Neural progenitor cell (in vitro differentiated cells): ENCODE measurements around the gene SYVN1. TPM values are rescaled to one million over a fixed set of nuclear protein-coding genes. Genes with fewer than 3 reads are reported as not detected.
A peak's percentile ranks its signal among the peaks of the same experiment; 100 is the strongest.

Source experiments
- DNase-seq: peaks from one replicate; pipeline ENCODE4 v3.0.0-alpha.2; 2016; ENCODE audit warnings: low spot score
- H2AFZ ChIP-seq: fragments of 200-600 bp; sonication (generic); replicated peaks from 2 replicates; pipeline ENCODE4 v1.6.1; 2016; ENCODE audit warnings: antibody characterized with exemption
- H3F3A ChIP-seq: fragments of 200-600 bp; sonication (generic); 2 replicates; pipeline ENCODE4 v1.6.1; 2016; ENCODE audit warnings: antibody characterized with exemption, low read depth
- H3K27ac ChIP-seq: fragments of 200-600 bp; sonication (generic); 2 replicates; pipeline ENCODE4 v1.5.1; 2016; ENCODE audit warnings: mild to moderate bottlenecking
- H3K27me3 ChIP-seq: fragments of 200-600 bp; sonication (generic); 2 replicates; pipeline ENCODE4 v1.6.1; 2016; ENCODE audit warnings: mild to moderate bottlenecking, moderate library complexity
- H3K36me3 ChIP-seq: fragments of 200-600 bp; sonication (generic); 2 replicates; pipeline ENCODE4 v1.5.1; 2016
- H3K4me1 ChIP-seq: fragments of 200-600 bp; sonication (generic); 2 replicates; pipeline ENCODE4 v1.6.1; 2016; ENCODE audit warnings: mixed run types
- H3K4me2 ChIP-seq: fragments of 200-600 bp; sonication (generic); 2 replicates; pipeline ENCODE4 v1.6.1; 2016
- H3K4me3 ChIP-seq: fragments of 200-600 bp; sonication (generic); 2 replicates; pipeline ENCODE4 v1.5.1; 2016
- H3K79me2 ChIP-seq: fragments of 200-600 bp; sonication (generic); 2 replicates; pipeline ENCODE4 v1.6.1; 2016; ENCODE audit warnings: low read depth
- H3K9ac ChIP-seq: fragments of 200-600 bp; sonication (generic); 2 replicates; pipeline ENCODE4 v1.6.1; 2016
- H3K9me3 ChIP-seq: fragments of 200-600 bp; sonication (generic); 2 replicates; pipeline ENCODE4 v1.5.1; 2016; ENCODE audit warnings: low read depth
- H4K20me1 ChIP-seq: fragments of 200-600 bp; sonication (generic); 2 replicates; pipeline ENCODE4 v1.6.1; 2016; ENCODE audit warnings: low read depth
- H3K27ac Mint-ChIP-seq: 3 replicates; pipeline ENCODE4 v1.8.0; 2021; ENCODE audit warnings: mixed read lengths
- H3K27me3 Mint-ChIP-seq: 2 replicates; pipeline ENCODE4 v1.8.0; 2022; ENCODE audit warnings: low read depth, mild to moderate bottlenecking, inconsistent platforms, moderate library complexity, mixed read lengths; ENCODE audit not compliant: insufficient read depth
- H3K36me3 Mint-ChIP-seq: 3 replicates; pipeline ENCODE4 v1.8.0; 2021; ENCODE audit warnings: mixed read lengths
- H3K4me1 Mint-ChIP-seq: 3 replicates; pipeline ENCODE4 v1.8.0; 2021; ENCODE audit warnings: mixed read lengths
- H3K4me3 Mint-ChIP-seq: 3 replicates; pipeline ENCODE4 v1.8.0; 2021; ENCODE audit warnings: mild to moderate bottlenecking, moderate library complexity, mixed read lengths
- H3K9me3 Mint-ChIP-seq: 3 replicates; pipeline ENCODE4 v1.8.0; 2020; ENCODE audit warnings: mixed read lengths
- CTCF ChIP-seq: fragments of 200-600 bp; sonication (generic); IDR thresholded peaks from 2 replicates; pipeline ENCODE4 v1.5.1; 2017; ENCODE audit warnings: antibody characterized with exemption, mild to moderate bottlenecking
- EZH2 ChIP-seq: fragments of 200-600 bp; sonication (generic); IDR thresholded peaks from 2 replicates; pipeline ENCODE4 v1.6.1; 2017; ENCODE audit warnings: antibody characterized with exemption, mild to moderate bottlenecking, moderate library complexity
- EZH2phosphoT487 ChIP-seq: fragments of 200-600 bp; sonication (generic); IDR thresholded peaks from 2 replicates; pipeline ENCODE4 v1.6.1; 2017; ENCODE audit warnings: antibody characterized with exemption
- total RNA-seq: library from RNA; depleted of rRNA; stranded (reverse); fragments of >200 nt; gene quantifications from 2 replicates; pipeline ENCODE4 v1.2.3, GENCODE V29; 2015; ENCODE audit warnings: low replicate concordance

SYVN1 gene
- total RNA-seq, 1 donor from 2014 or later, result 7.2 TPM

DNA sequence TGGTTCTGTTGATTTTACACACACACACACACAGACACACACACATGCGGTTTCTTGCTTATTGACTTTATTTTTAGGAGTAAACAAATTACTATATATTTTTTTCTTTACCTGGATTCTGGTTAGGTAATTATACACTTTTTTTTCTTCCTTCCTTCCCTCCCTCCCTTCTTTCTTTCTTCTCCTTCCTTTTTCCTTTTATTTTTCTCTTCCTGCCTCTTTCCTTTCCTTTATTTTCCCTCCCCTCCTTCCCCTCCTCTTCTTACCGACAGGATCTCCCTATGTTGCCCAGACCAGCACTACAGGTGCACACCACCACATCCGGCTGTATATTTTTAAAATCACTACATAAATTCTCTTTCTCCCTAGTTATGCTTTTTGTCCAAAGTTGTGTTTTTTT is 32.6 kb upstream of the SYVN1 start:
- TF ChIP-seq CTCF, result no peak
- H3K9me3 Mint-ChIP-seq, result no peaks in the 10 kb centered on the region
- peaks cover 3% of the 10 kb centered on the region for H3K27me3 Mint-ChIP-seq
- no peak overlapping the region for H3K9ac ChIP-seq
- no peak overlapping the region for H3K4me2 ChIP-seq
- no peak for DNase-seq
- no peaks in the 10 kb centered on the region for H3K79me2 ChIP-seq
- peaks cover 5% of the 10 kb centered on the region for H3K4me1 Mint-ChIP-seq
- no peak overlapping the region for H3K4me3 ChIP-seq
- H3K36me3 ChIP-seq, result no peaks in the 10 kb centered on the region
- no peaks in the 10 kb centered on the region for H3K36me3 Mint-ChIP-seq
- no peaks in the 10 kb centered on the region for H4K20me1 ChIP-seq
- no peaks in the 10 kb centered on the region for H3K4me1 ChIP-seq
- H3K27me3 ChIP-seq, result no peaks in the 10 kb centered on the region
- H3F3A ChIP-seq, result peaks cover 3% of the 10 kb centered on the region
- H3K9me3 ChIP-seq, result no peaks in the 10 kb centered on the region
- H3K27ac Mint-ChIP-seq, result no peak overlapping the region
- H3K27ac ChIP-seq, result no peak overlapping the region
- no peak overlapping the region for H2AFZ ChIP-seq
- no peak overlapping the region for H3K4me3 Mint-ChIP-seq

GRCh38 chr11:65165410-65166317 is 31.3 kb upstream of the SYVN1 start:
- Mint-ChIP-seq H3K27me3 (peaks cover 3% of the 10 kb centered on the region), H3K9me3 (no peaks in the 10 kb centered on the region), H3K27ac (peak overlapping the region; percentile 2), H3K36me3 (no peaks in the 10 kb centered on the region), H3K4me1 (peaks cover 5% of the 10 kb centered on the region), H3K4me3 (no peak overlapping the region)
- no peaks in the 10 kb centered on the region for H3K36me3 ChIP-seq
- H3K4me1 ChIP-seq, result no peaks in the 10 kb centered on the region
- peak overlapping the region; percentile 59 for H2AFZ ChIP-seq
- no peak overlapping the region for H3K9ac ChIP-seq
- no peak overlapping the region for H3K27ac ChIP-seq
- DNase-seq, result no peak
- no peak overlapping the region for H3K4me2 ChIP-seq
- peaks cover 3% of the 10 kb centered on the region for H3F3A ChIP-seq
- H3K9me3 ChIP-seq, result no peaks in the 10 kb centered on the region
- H3K79me2 ChIP-seq, result no peaks in the 10 kb centered on the region
- no peaks in the 10 kb centered on the region for H4K20me1 ChIP-seq
- no peak overlapping the region for H3K4me3 ChIP-seq
- H3K27me3 ChIP-seq, result no peaks in the 10 kb centered on the region
- no peak for TF ChIP-seq CTCF
- no peak for TF ChIP-seq EZH2
- no peak for TF ChIP-seq EZH2phosphoT487

- H3K9me3 ChIP-seq, result no peaks in the 10 kb centered on the region
- H3K9ac ChIP-seq, result no peak overlapping the region
- no peak for DNase-seq
- no peaks in the 10 kb centered on the region for H3K79me2 ChIP-seq
- H2AFZ ChIP-seq, result no peak overlapping the region
- H3F3A ChIP-seq, result no peaks in the 10 kb centered on the region
- H3K36me3 ChIP-seq, result no peaks in the 10 kb centered on the region
- no peaks in the 10 kb centered on the region for H4K20me1 ChIP-seq
- H3K27ac ChIP-seq, result no peak overlapping the region
- no peaks in the 10 kb centered on the region for H3K4me1 ChIP-seq
- H3K27me3 ChIP-seq, result no peaks in the 10 kb centered on the region
- H3K4me2 ChIP-seq, result no peak overlapping the region
- Mint-ChIP-seq H3K4me1 (no peaks in the 10 kb centered on the region), H3K27me3 (peaks cover 3% of the 10 kb centered on the region), H3K27ac (no peak overlapping the region), H3K9me3 (no peaks in the 10 kb centered on the region), H3K36me3 (no peaks in the 10 kb centered on the region), H3K4me3 (no peak overlapping the region)
- no peak overlapping the region for H3K4me3 ChIP-seq
- no peak for TF ChIP-seq EZH2phosphoT487
- TF ChIP-seq CTCF, result no peak
- no peak for TF ChIP-seq EZH2
Measured at GRCh38 chr11:65163684-65164083, 29.4 kb upstream of the SYVN1 start.
